Measurements from ENCODE around the gene SRGAP1.

Gene SRGAP1

GRCh38 chr12:63977441-63977840 lies 132.9 kb downstream of the SRGAP1 start:
- H3K27ac ChIP-seq (ENCODE audit: low read depth, low read length, poor library complexity, severe bottlenecking) = no peak overlapping the region
- no peak for TF ChIP-seq EZH2 (IDR thresholded peaks at IDR 0.05; ENCODE audit: borderline replicate concordance, low read length)
- TF ChIP-seq CTCF (IDR thresholded peaks at IDR 0.05; ENCODE audit: low read length) = no peak
- H3K4me2 ChIP-seq (ENCODE audit: low read length) = no peak overlapping the region

GRCh38 chr12:63978519-63978918 lies 134.0 kb downstream of the SRGAP1 start:
- H3K79me2 ChIP-seq (ENCODE audit: insufficient read depth, low read length) = no peaks in the 10 kb centered on the region

More at GRCh38 chr12:63977441-63977840, 132.9 kb downstream of the SRGAP1 start:
- no peak overlapping the region for H2AFZ ChIP-seq (ENCODE audit: low read length)
- H4K20me1 ChIP-seq (ENCODE audit: insufficient read depth, low read length) = no peaks in the 10 kb centered on the region
- H3K9ac ChIP-seq (ENCODE audit: low read length) = no peak overlapping the region
- H3K4me1 ChIP-seq (ENCODE audit: insufficient read depth, low read length, severe bottlenecking) = no peaks in the 10 kb centered on the region
- H3K36me3 ChIP-seq (ENCODE audit: insufficient read depth, low read length) = no peaks in the 10 kb centered on the region
- no peaks in the 10 kb centered on the region for H3K9me3 ChIP-seq (ENCODE audit: low read length)
- no peaks in the 10 kb centered on the region for H3K27me3 ChIP-seq (ENCODE audit: insufficient read depth, low read length)
- H3K4me3 ChIP-seq (ENCODE audit: low read depth, low read length, poor library complexity, severe bottlenecking) = no peak overlapping the region
- no peaks in the 10 kb centered on the region for H3F3A ChIP-seq (ENCODE audit: insufficient read depth, low read length)
- no peaks in the 10 kb centered on the region for H3K79me2 ChIP-seq (ENCODE audit: insufficient read depth, low read length)
- no peaks in the 10 kb centered on the region for H3K9me2 ChIP-seq (ENCODE audit: low read depth, low read length)

GRCh38 chr12:63980211-63980610 lies 135.7 kb downstream of the SRGAP1 start:
- H3K4me3 ChIP-seq (ENCODE audit: low read depth, low read length, poor library complexity, severe bottlenecking) = no peak overlapping the region
- no peak for TF ChIP-seq CTCF (IDR thresholded peaks at IDR 0.05; ENCODE audit: low read length)
- TF ChIP-seq EZH2 (IDR thresholded peaks at IDR 0.05; ENCODE audit: borderline replicate concordance, low read length) = no peak
- H3K27me3 ChIP-seq (ENCODE audit: insufficient read depth, low read length) = no peaks in the 10 kb centered on the region
- H4K20me1 ChIP-seq (ENCODE audit: insufficient read depth, low read length) = no peaks in the 10 kb centered on the region
- no peak overlapping the region for H3K4me2 ChIP-seq (ENCODE audit: low read length)
- H3K27ac ChIP-seq (ENCODE audit: low read depth, low read length, poor library complexity, severe bottlenecking) = no peak overlapping the region
- H3F3A ChIP-seq (ENCODE audit: insufficient read depth, low read length) = no peaks in the 10 kb centered on the region
- no peaks in the 10 kb centered on the region for H3K9me2 ChIP-seq (ENCODE audit: low read depth, low read length)
- H2AFZ ChIP-seq (ENCODE audit: low read length) = no peak overlapping the region
- H3K9me3 ChIP-seq (ENCODE audit: low read length) = no peaks in the 10 kb centered on the region
- H3K4me1 ChIP-seq (ENCODE audit: insufficient read depth, low read length, severe bottlenecking) = no peaks in the 10 kb centered on the region
- H3K9ac ChIP-seq (ENCODE audit: low read length) = no peak overlapping the region
- no peaks in the 10 kb centered on the region for H3K36me3 ChIP-seq (ENCODE audit: insufficient read depth, low read length)
- no peaks in the 10 kb centered on the region for H3K79me2 ChIP-seq (ENCODE audit: insufficient read depth, low read length)

More at GRCh38 chr12:63978519-63978918, 134.0 kb downstream of the SRGAP1 start:
- Histone ChIP-seq H3K9ac (ENCODE audit: low read length) (no peak overlapping the region), H3K4me1 (ENCODE audit: insufficient read depth, low read length, severe bottlenecking) (no peaks in the 10 kb centered on the region), H3K27me3 (ENCODE audit: insufficient read depth, low read length) (no peaks in the 10 kb centered on the region), H3F3A (ENCODE audit: insufficient read depth, low read length) (no peaks in the 10 kb centered on the region), H3K36me3 (ENCODE audit: insufficient read depth, low read length) (no peaks in the 10 kb centered on the region), H3K4me3 (ENCODE audit: low read depth, low read length, poor library complexity, severe bottlenecking) (no peak overlapping the region), H3K27ac (ENCODE audit: low read depth, low read length, poor library complexity, severe bottlenecking) (no peak overlapping the region), H3K9me3 (ENCODE audit: low read length) (no peaks in the 10 kb centered on the region), H3K9me2 (ENCODE audit: low read depth, low read length) (no peaks in the 10 kb centered on the region), H4K20me1 (ENCODE audit: insufficient read depth, low read length) (no peaks in the 10 kb centered on the region), H2AFZ (ENCODE audit: low read length) (no peak overlapping the region), H3K4me2 (ENCODE audit: low read length) (no peak overlapping the region)
- TF ChIP-seq EZH2 (IDR thresholded peaks at IDR 0.05; ENCODE audit: borderline replicate concordance, low read length) (no peak), CTCF (IDR thresholded peaks at IDR 0.05; ENCODE audit: low read length) (no peak)

Data from OCI-LY1 (cell line).